Vagina (tissue), 2 donors: ENCODE measurements around the gene C6orf47. TPM values are rescaled to one million over a fixed set of nuclear protein-coding genes. Genes with fewer than 3 reads are reported as not detected.

Experiments
- DNase-seq, 2 donors: peaks; one replicate each; pipeline ENCODE4 v3.0.0-alpha.2; 2017; ENCODE audit errors: extremely low spot score in 2 of 2
- H3K27ac ChIP-seq: fragments of 200-600 bp; sonication (generic); one replicate; pipeline ENCODE4 v1.5.1; 2019
- H3K27me3 ChIP-seq: fragments of 200-600 bp; sonication (generic); one replicate; pipeline ENCODE4 v1.5.1; 2019
- H3K36me3 ChIP-seq, 2 donors: fragments of 200-600 bp; sonication (generic); one replicate each; pipeline ENCODE4 v1.5.1; 2017 to 2019
- H3K4me1 ChIP-seq: fragments of 200-600 bp; sonication (generic); one replicate; pipeline ENCODE4 v1.5.1; 2019
- H3K4me3 ChIP-seq, 2 donors: fragments of 200-600 bp; sonication (generic); 1 replicate in 1 of 2; 2 replicates in 1 of 2; pipeline ENCODE4 v1.5.1; 2016 to 2019
- H3K9me3 ChIP-seq: fragments of 200-600 bp; sonication (generic); one replicate; pipeline ENCODE4 v1.5.1; 2019
- CTCF ChIP-seq, 3 experiments: fragments of 450-650 bp in 2 of 3; fragments of 200-600 bp in 1 of 3; sonication (generic) in 1 of 3; IDR thresholded peaks; one replicate each; pipeline ENCODE4 v1.5.1; 2017 to 2019; ENCODE audit warnings: antibody characterized with exemption in 3 of 3, mild to moderate bottlenecking in 2 of 3, moderate library complexity in 2 of 3
- POLR2A ChIP-seq, 2 donors: fragments of 450-650 bp; IDR thresholded peaks; one replicate each; pipeline ENCODE4 v1.6.1; 2017; ENCODE audit warnings: antibody characterized with exemption in 2 of 2, mild to moderate bottlenecking in 2 of 2, moderate library complexity in 2 of 2
- POLR2AphosphoS5 ChIP-seq, 2 donors: sonication (generic); formaldehyde crosslinking; IDR thresholded peaks; one replicate each; pipeline ENCODE4 v1.9.0; 2017; ENCODE audit warnings: antibody characterized with exemption in 2 of 2, mild to moderate bottlenecking in 2 of 2, low read depth in 1 of 2; ENCODE audit not compliant: insufficient read depth in 1 of 2
- intact Hi-C: fragments of 100-400 bp; cut with DNase I; formaldehyde crosslinking; loops from one replicate; pipeline ENCODE4 v1.15.1; 2023
- total RNA-seq: library from RNA; depleted of rRNA; stranded (reverse); fragments of >200 nt; gene quantifications from one replicate; pipeline ENCODE4 v1.2.3, GENCODE V29; 2016

C6orf47 gene
- total RNA-seq, 1 donor from 2014 or later: 15.2 TPM

- TF ChIP-seq POLR2AphosphoS5 (IDR thresholded peaks at IDR 0.05; ENCODE audit: insufficient read depth in 1 of 2, low read depth in 1 of 2): peak; percentile 82 to 98
- peak; percentile 83 to 90 for TF ChIP-seq POLR2A (IDR thresholded peaks at IDR 0.05)
- no peak for TF ChIP-seq CTCF (IDR thresholded peaks at IDR 0.05)
- Histone ChIP-seq H3K36me3 (peaks cover 0 to 18% of the 10 kb centered on the region in 2 donors), H3K4me3 (peak overlapping the region; percentile 51 to 55), H3K27me3 (no peaks in the 10 kb centered on the region), H3K4me1 (peaks cover 18% of the 10 kb centered on the region), H3K9me3 (no peaks in the 10 kb centered on the region), H3K27ac (peak overlapping the region; percentile 95)
- DNase-seq: peak; percentile 98 to 100
- intact Hi-C loops: no loop called here
Observed at GRCh38 chr6:31619805-31620585, 40.6 kb downstream of the C6orf47 start.

GRCh38 chr6:31617010-31617409, 43.6 kb downstream of the C6orf47 start:
- Histone ChIP-seq H3K27ac (no peak overlapping the region), H3K27me3 (no peaks in the 10 kb centered on the region), H3K9me3 (no peaks in the 10 kb centered on the region), H3K36me3 (no peaks in the 10 kb centered on the region), H3K4me1 (peaks cover 8% of the 10 kb centered on the region), H3K4me3 (no peak overlapping the region)
- intact Hi-C loops: no loop called here
- TF ChIP-seq POLR2A (IDR thresholded peaks at IDR 0.05) (no peak), POLR2AphosphoS5 (IDR thresholded peaks at IDR 0.05; ENCODE audit: insufficient read depth in 1 of 2, low read depth in 1 of 2) (no peak), CTCF (IDR thresholded peaks at IDR 0.05) (no peak)
- no peak for DNase-seq

GRCh38 chr6:31615748-31616147, 44.8 kb downstream of the C6orf47 start:
- intact Hi-C loops: no loop called here
- no peak for TF ChIP-seq POLR2AphosphoS5 (IDR thresholded peaks at IDR 0.05; ENCODE audit: insufficient read depth in 1 of 2, low read depth in 1 of 2)
- no peak for TF ChIP-seq POLR2A (IDR thresholded peaks at IDR 0.05)
- no peak for TF ChIP-seq CTCF (IDR thresholded peaks at IDR 0.05)
- Histone ChIP-seq H3K36me3 (no peaks in the 10 kb centered on the region), H3K27me3 (no peaks in the 10 kb centered on the region), H3K4me1 (no peaks in the 10 kb centered on the region), H3K9me3 (no peaks in the 10 kb centered on the region), H3K27ac (no peak overlapping the region), H3K4me3 (no peak overlapping the region)
- DNase-seq: no peak

- TF ChIP-seq CTCF (IDR thresholded peaks at IDR 0.05): no peak
- no peak for TF ChIP-seq POLR2A (IDR thresholded peaks at IDR 0.05)
- TF ChIP-seq POLR2AphosphoS5 (IDR thresholded peaks at IDR 0.05; ENCODE audit: insufficient read depth in 1 of 2, low read depth in 1 of 2): no peak
- Histone ChIP-seq H3K36me3 (no peaks in the 10 kb centered on the region), H3K27me3 (no peaks in the 10 kb centered on the region), H3K27ac (no peak within 1 kb of the TSS), H3K9me3 (no peaks in the 10 kb centered on the region), H3K4me3 (no peak within 1 kb of the TSS), H3K4me1 (no peaks in the 10 kb centered on the region)
- DNase-seq: no peak
- intact Hi-C loops: no loop called here
Observed at GRCh38 chr6:31614684-31615578, 45.6 kb downstream of the C6orf47 start, which contains the start of gene AIF1. AIF1 (plus strand) TSS chr6:31615234; CDS start chr6:31615330, 96 bp downstream.
